ENCODE measurements around the gene TDRD12.
"Not testable (repeated sequence)": the region's sequence is repeated elsewhere in the genome, so short reads cannot be mapped to it uniquely, and the experiment has no call there.

- TF ChIP-seq CTCF (IDR thresholded peaks at IDR 0.05; ENCODE audit: low read depth, low read length); EZH2phosphoT487 (IDR thresholded peaks at IDR 0.05; ENCODE audit: low read depth): not testable (repeated sequence)
Observed at GRCh38 chr19:32693151-32694108, 26.1 kb upstream of the TDRD12 start.
